Adrenal gland (tissue), 12 donors: ENCODE measurements around the gene RAVER2. TPM values are rescaled to one million over a fixed set of nuclear protein-coding genes. Genes with fewer than 3 reads are reported as not detected.

Experiments
- DNase-seq, 7 donors: peaks; one replicate each; pipeline ENCODE4 v3.0.0-alpha.2; 2019 to 2020
- H3K27ac ChIP-seq, 5 donors: fragments of 200-600 bp; sonication (generic) in 4 of 5; 1 replicate in 3 of 5; 2 replicates in 2 of 5; pipeline versions ENCODE4 v1.5.1 to v1.8.0; 2016 to 2020; ENCODE audit warnings: mild to moderate bottlenecking in 1 of 5
- H3K27me3 ChIP-seq: fragments of 200-600 bp; 2 replicates; pipeline ENCODE4 v1.8.0; 2021
- H3K36me3 ChIP-seq, 2 donors: fragments of 200-600 bp; replicated peaks in 1 of 2; 1 replicate in 1 of 2; 2 replicates in 1 of 2; pipeline versions ENCODE4 v1.5.1 to v1.8.0; 2018 to 2022
- H3K4me1 ChIP-seq, 2 donors: fragments of 200-600 bp; replicated peaks in 1 of 2; 1 replicate in 1 of 2; 2 replicates in 1 of 2; pipeline versions ENCODE4 v1.5.1 to v1.8.0; 2018 to 2021
- H3K4me3 ChIP-seq, 4 donors: fragments of 200-600 bp; sonication (generic) in 3 of 4; one replicate each; pipeline ENCODE4 v1.5.1; 2016 to 2018
- H3K9me3 ChIP-seq, 3 donors: fragments of 200-600 bp; sonication (generic) in 1 of 3; replicated peaks in 1 of 3; 1 replicate in 2 of 3; 2 replicates in 1 of 3; pipeline versions ENCODE4 v1.5.1 to v1.8.0; 2016 to 2021
- POLR2A ChIP-seq, 2 donors: fragments of 450-650 bp; IDR thresholded peaks; one replicate each; pipeline ENCODE4 v1.6.1; 2017; ENCODE audit warnings: antibody characterized with exemption in 2 of 2, mild to moderate bottlenecking in 2 of 2, moderate library complexity in 1 of 2
- WGBS, 4 donors: extraction: QIAGEN DNeasy Blood & Tissue Kit in 2 of 4; methylation state at CpG; one replicate each; pipeline versions ENCODE4 v1.1.5 to v1.1.7; 2013 to 2017; 5-methylcytosine and 5-hydroxymethylcytosine counted together
- intact Hi-C, 2 donors: fragments of 100-400 bp; cut with DNase I; formaldehyde crosslinking; loops; one replicate each; pipeline versions ENCODE4 v1.14.1 to v1.15.0; 2022 to 2023
- polyA plus RNA-seq, 3 donors: library from polyadenylated mRNA; stranded (reverse); fragments of 200-250 nt in 2 of 3; fragments of 350-450 nt in 1 of 3; fragmentation: Illumina TruSeq in 1 of 3; extraction: RNeasy Lipid Tissue Mini Kit (QIAGEN cat#74804) in 1 of 3; gene quantifications; one replicate each; pipeline ENCODE4 v1.2.3, GENCODE V29; 2013 to 2014
- total RNA-seq, 9 donors: library from RNA; depleted of rRNA in 4 of 9; stranded (reverse); fragments of >200 nt in 4 of 9; fragments of 120-200 nt in 1 of 9; fragmentation: NEBNext Ultra II Directional in 1 of 9; extraction: Animal tissue kit (Norgen Biotek cat#: 25700) in 1 of 9; gene quantifications; one replicate each; pipeline versions ENCODE4 v1.1.0 to v1.2.4, GENCODE V29; 2013 to 2023
- TF ChIP-seq, protein P1 (sequence below), 6 experiments: fragments of 450-650 bp in 4 of 6; fragments of 200-600 bp in 2 of 6; sonication (generic) in 1 of 6; IDR thresholded peaks; 1 replicate in 5 of 6; 2 replicates in 1 of 6; pipeline versions ENCODE4 v1.5.1 to v1.8.0; 2016 to 2021; ENCODE audit warnings: antibody characterized with exemption in 6 of 6, mild to moderate bottlenecking in 2 of 6, moderate library complexity in 1 of 6
- donor health status: healthy with polysubstance abuse.
- donor health status: Bipolar disorder and iron deficiency.
- donor health status: DM: yes; HTN: yes; CAD: no.
- donor health status: DM: no; HTN: no; CAD: no.
- donor health status: DM: no; HTN: no; CAD: no.
- donor health status: DM: yes; HTN: yes; CAD: no.

RAVER2 gene
- total and polyA plus RNA-seq, 12 donors, result 7.1 to 19.0 (median 12.4) TPM

DNA sequence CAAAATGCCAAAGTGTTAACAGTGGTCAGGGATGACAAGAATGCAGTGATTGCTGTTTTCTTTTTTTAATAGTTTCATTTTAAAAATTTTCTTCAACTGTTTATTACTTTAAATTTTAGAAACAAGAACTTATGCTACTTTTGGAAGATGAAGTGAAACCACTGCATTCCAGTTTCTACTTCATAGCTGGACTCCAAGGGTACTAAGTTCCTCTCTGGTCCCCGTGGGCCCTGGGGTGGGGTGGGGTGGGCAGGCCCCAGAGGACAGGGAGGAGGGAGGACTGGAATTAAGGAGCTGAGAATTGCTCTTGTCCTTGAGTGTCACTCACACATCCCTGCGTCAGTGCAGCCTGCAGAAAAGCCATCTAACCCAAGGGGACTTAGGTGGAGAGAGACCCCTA is 97.3 kb downstream of the RAVER2 start:
- TF ChIP-seq POLR2A (IDR thresholded peaks at IDR 0.05), result no peak
- TF ChIP-seq, protein P1, sequence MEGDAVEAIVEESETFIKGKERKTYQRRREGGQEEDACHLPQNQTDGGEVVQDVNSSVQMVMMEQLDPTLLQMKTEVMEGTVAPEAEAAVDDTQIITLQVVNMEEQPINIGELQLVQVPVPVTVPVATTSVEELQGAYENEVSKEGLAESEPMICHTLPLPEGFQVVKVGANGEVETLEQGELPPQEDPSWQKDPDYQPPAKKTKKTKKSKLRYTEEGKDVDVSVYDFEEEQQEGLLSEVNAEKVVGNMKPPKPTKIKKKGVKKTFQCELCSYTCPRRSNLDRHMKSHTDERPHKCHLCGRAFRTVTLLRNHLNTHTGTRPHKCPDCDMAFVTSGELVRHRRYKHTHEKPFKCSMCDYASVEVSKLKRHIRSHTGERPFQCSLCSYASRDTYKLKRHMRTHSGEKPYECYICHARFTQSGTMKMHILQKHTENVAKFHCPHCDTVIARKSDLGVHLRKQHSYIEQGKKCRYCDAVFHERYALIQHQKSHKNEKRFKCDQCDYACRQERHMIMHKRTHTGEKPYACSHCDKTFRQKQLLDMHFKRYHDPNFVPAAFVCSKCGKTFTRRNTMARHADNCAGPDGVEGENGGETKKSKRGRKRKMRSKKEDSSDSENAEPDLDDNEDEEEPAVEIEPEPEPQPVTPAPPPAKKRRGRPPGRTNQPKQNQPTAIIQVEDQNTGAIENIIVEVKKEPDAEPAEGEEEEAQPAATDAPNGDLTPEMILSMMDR (IDR thresholded peaks at IDR 0.05), result no peak
- Histone ChIP-seq H3K9me3 (no peaks in the 10 kb centered on the region), H3K36me3 (peaks cover 0 to 76% of the 10 kb centered on the region in 2 donors), H3K4me3 (no peak overlapping the region), H3K27ac (no peak overlapping the region), H3K27me3 (no peaks in the 10 kb centered on the region), H3K4me1 (peaks cover 0 to 9% of the 10 kb centered on the region in 2 donors)
- WGBS, 4 donors, result 39 to 51% (median 49%) methylated on average over 2 of the region's 2 CpGs
- no peak for DNase-seq
- intact Hi-C loops, result no loop called here

DNA sequence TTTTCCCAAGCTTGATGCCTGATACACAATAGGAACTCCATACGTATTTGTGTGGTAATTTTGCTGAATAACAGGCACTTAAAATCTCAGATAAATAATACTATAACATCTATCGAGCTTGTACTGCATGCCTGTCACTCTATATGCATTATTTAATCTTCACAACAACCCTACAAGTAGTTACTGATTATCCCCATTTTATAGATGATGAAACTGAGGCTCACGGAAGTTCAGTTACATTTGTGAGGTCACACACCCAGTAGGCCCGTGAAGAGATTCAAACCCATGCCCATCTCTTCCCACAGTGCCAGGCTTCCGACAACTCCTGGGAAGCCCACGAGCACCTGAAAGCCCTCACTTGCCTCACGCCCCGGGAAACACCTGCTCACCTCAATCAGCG is 98.8 kb downstream of the RAVER2 start:
- H3K4me1 ChIP-seq, result peaks cover 0 to 9% of the 10 kb centered on the region in 2 donors

DNA sequence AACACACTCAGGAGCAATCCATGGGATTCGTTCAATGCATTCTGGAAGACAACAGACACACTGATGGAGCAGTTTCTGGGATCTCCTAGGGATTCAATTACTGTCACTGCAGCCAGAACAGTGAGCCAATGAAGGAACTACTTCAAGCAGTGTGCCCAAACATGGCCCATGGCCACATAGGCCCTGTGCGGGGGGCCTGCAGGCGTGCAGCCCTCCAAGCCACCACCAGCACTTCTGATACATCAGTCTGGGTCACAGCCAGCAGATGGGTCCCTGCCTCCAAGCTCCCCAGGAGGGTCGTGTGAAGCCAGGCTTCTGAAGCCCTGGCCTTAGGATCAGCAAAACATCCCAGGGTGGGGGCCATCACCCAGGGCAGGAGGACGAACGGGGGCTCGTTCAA is 99.3 kb downstream of the RAVER2 start:
- no peak for DNase-seq
- no peak overlapping the region for H3K4me3 ChIP-seq
- peaks cover 0 to 77% of the 10 kb centered on the region in 2 donors for H3K36me3 ChIP-seq
- intact Hi-C loops, result no loop called here
- no peak overlapping the region for H3K27ac ChIP-seq
- no peaks in the 10 kb centered on the region for H3K27me3 ChIP-seq
- H3K9me3 ChIP-seq, result no peaks in the 10 kb centered on the region
- WGBS, 4 donors, result 89 to 94% (median 92%) methylated on average over 6 to 7 of the region's 7 CpGs
- peaks cover 0 to 9% of the 10 kb centered on the region in 2 donors for H3K4me1 ChIP-seq
- no peak for TF ChIP-seq POLR2A (IDR thresholded peaks at IDR 0.05)
- TF ChIP-seq, protein P1 (IDR thresholded peaks at IDR 0.05), result no peak

More for the DNA sequence above, 98.8 kb downstream of the RAVER2 start:
- no peak for TF ChIP-seq POLR2A (IDR thresholded peaks at IDR 0.05)
- TF ChIP-seq, protein P1 (IDR thresholded peaks at IDR 0.05), result no peak
- H3K36me3 ChIP-seq, result peaks cover 0 to 75% of the 10 kb centered on the region in 2 donors
- H3K27me3 ChIP-seq, result no peaks in the 10 kb centered on the region
- intact Hi-C loops, result no loop called here
- 87 to 98% (median 94%) methylated on average over 9 of the region's 9 CpGs for WGBS, 4 donors
- DNase-seq, result no peak
- H3K9me3 ChIP-seq, result no peaks in the 10 kb centered on the region
- no peak overlapping the region for H3K27ac ChIP-seq
- H3K4me3 ChIP-seq, result no peak overlapping the region

DNA sequence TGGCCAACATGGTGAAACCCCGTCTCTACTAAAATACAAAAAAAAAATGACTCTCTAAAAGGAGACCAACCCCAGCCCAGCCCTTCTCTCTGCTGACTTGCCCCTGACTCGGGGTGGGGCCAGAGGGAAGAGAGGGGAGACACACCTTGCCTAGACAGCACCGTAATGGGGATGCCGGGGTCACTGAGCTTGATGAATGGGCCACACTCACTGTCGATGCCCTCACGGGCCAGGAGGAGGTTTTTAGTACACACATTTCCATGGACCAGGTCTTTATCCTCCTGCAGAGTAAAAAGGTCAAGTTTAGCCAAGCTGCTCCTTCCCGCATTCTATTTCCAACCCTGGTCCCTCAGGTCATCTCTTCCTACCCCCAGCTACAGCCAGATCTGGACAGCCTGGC is 99.7 kb downstream of the RAVER2 start:
- H3K36me3 ChIP-seq, result peaks cover 0 to 73% of the 10 kb centered on the region in 2 donors
- intact Hi-C loops, result no loop called here
- H3K9me3 ChIP-seq, result no peaks in the 10 kb centered on the region
- no peak overlapping the region for H3K4me3 ChIP-seq
- no peaks in the 10 kb centered on the region for H3K27me3 ChIP-seq
- peaks cover 0 to 9% of the 10 kb centered on the region in 2 donors for H3K4me1 ChIP-seq
- DNase-seq, result no peak
- TF ChIP-seq POLR2A (IDR thresholded peaks at IDR 0.05), result no peak
- TF ChIP-seq, protein P1 (IDR thresholded peaks at IDR 0.05), result no peak
- H3K27ac ChIP-seq, result no peak overlapping the region
- WGBS, 4 donors, result 90 to 92% (median 91%) methylated on average over 7 of the region's 7 CpGs
